ENCODE data around the gene VAV3.
"Not testable (repeated sequence)": the region's sequence is repeated elsewhere in the genome, so short reads cannot be mapped to it uniquely, and the experiment has no call there.

Gene VAV3

GRCh38 chr1:107653005-107653404 is 312.0 kb downstream of the VAV3 start:
- DNase-seq (ENCODE audit: low read depth, low spot score) = no peak

GRCh38 chr1:107650825-107651224 is 314.2 kb downstream of the VAV3 start:
- not testable (repeated sequence) for DNase-seq (ENCODE audit: low read depth, low spot score)

- no peak for DNase-seq (ENCODE audit: low read depth, low spot score)
Measured at GRCh38 chr1:107649023-107649422, 316.0 kb downstream of the VAV3 start.

GRCh38 chr1:107648071-107648470 is 316.9 kb downstream of the VAV3 start:
- no peak for DNase-seq (ENCODE audit: low read depth, low spot score)

- DNase-seq (ENCODE audit: low read depth, low spot score) = no peak
Measured at GRCh38 chr1:107647012-107647411, 318.0 kb downstream of the VAV3 start.

- no peak for DNase-seq (ENCODE audit: low read depth, low spot score)
Measured at GRCh38 chr1:107643766-107644165, 321.2 kb downstream of the VAV3 start.

GRCh38 chr1:107640207-107640606 is 324.8 kb downstream of the VAV3 start:
- no peak for DNase-seq (ENCODE audit: low read depth, low spot score)

- DNase-seq (ENCODE audit: low read depth, low spot score) = no peak
Measured at GRCh38 chr1:107637101-107637500, 327.9 kb downstream of the VAV3 start.

- no peak for DNase-seq (ENCODE audit: low read depth, low spot score)
Measured at GRCh38 chr1:107633596-107633995, 331.4 kb downstream of the VAV3 start.

- DNase-seq (ENCODE audit: low read depth, low spot score) = no peak
Measured at GRCh38 chr1:107626073-107626796, 338.7 kb downstream of the VAV3 start.

- no peak for DNase-seq (ENCODE audit: low read depth, low spot score)
Measured at GRCh38 chr1:107625405-107626029, 339.5 kb downstream of the VAV3 start.

- DNase-seq (ENCODE audit: low read depth, low spot score) = no peak
Measured at GRCh38 chr1:107623431-107623830, 341.5 kb downstream of the VAV3 start.

GRCh38 chr1:107622966-107623365 is 342.0 kb downstream of the VAV3 start:
- no peak for DNase-seq (ENCODE audit: low read depth, low spot score)

GRCh38 chr1:107622535-107622934 is 342.4 kb downstream of the VAV3 start:
- no peak for DNase-seq (ENCODE audit: low read depth, low spot score)

- no peak for DNase-seq (ENCODE audit: low read depth, low spot score)
Measured at GRCh38 chr1:107620753-107621152, 344.2 kb downstream of the VAV3 start.

GRCh38 chr1:107618539-107618938 is 346.4 kb downstream of the VAV3 start:
- DNase-seq (ENCODE audit: low read depth, low spot score) = no peak

- DNase-seq (ENCODE audit: low read depth, low spot score) = no peak
Measured at GRCh38 chr1:107617921-107618320, 347.1 kb downstream of the VAV3 start.

- no peak for DNase-seq (ENCODE audit: low read depth, low spot score)
Measured at GRCh38 chr1:107617456-107617855, 347.5 kb downstream of the VAV3 start.

GRCh38 chr1:107609808-107610207 is 355.2 kb downstream of the VAV3 start:
- DNase-seq (ENCODE audit: low read depth, low spot score) = no peak

GRCh38 chr1:107604825-107605224 is 360.2 kb downstream of the VAV3 start:
- DNase-seq (ENCODE audit: low read depth, low spot score) = no peak

GRCh38 chr1:107600607-107601160 is 364.3 kb downstream of the VAV3 start:
- DNase-seq (ENCODE audit: low read depth, low spot score) = no peak

GRCh38 chr1:107599220-107599619 is 365.8 kb downstream of the VAV3 start:
- DNase-seq (ENCODE audit: low read depth, low spot score) = no peak

GRCh38 chr1:107597290-107597689 is 367.7 kb downstream of the VAV3 start:
- DNase-seq (ENCODE audit: low read depth, low spot score) = no peak
